ENCODE data around the gene CDK5. TPM values are rescaled to one million over a fixed set of nuclear protein-coding genes. Genes with fewer than 3 reads are reported as not detected.

Gene CDK5
- total and polyA plus RNA-seq, 2 of the 13 experiments (the other 11 are each of a cell fraction or from before 2014, with no cell fraction given), result 16.4 to 21.3 TPM

- no peak for TF ChIP-seq THRA (CRISPR knock-in tag; IDR thresholded peaks at IDR 0.05; ENCODE audit: borderline replicate concordance)
- peak; percentile 41; the same call in 1 of the 2 replicates for TF ChIP-seq TGIF2 (CRISPR knock-in tag; IDR thresholded peaks at IDR 0.05)
- TF ChIP-seq CC2D1A (CRISPR knock-in tag; IDR thresholded peaks at IDR 0.05), result no peak
- no peak for TF ChIP-seq ZBTB8A (CRISPR knock-in tag; IDR thresholded peaks at IDR 0.05; ENCODE audit: borderline replicate concordance, low read depth)
- 0 out of 2 replicates have a peak, but pooled peaks have one; percentile 14 for TF ChIP-seq TFDP1 (CRISPR knock-in tag; IDR thresholded peaks at IDR 0.05; ENCODE audit: borderline replicate concordance)
- TF ChIP-seq SNRNP70 (IDR thresholded peaks at IDR 0.05; ENCODE audit: low read depth, low read length), result no peak
- 0 out of 2 replicates have a peak, but pooled peaks have one; percentile 8 for TF ChIP-seq ZFP82 (CRISPR knock-in tag; IDR thresholded peaks at IDR 0.05; ENCODE audit: borderline replicate concordance)
- TF ChIP-seq HMGXB4 (CRISPR knock-in tag; IDR thresholded peaks at IDR 0.05; ENCODE audit: borderline replicate concordance in 1 of 2, low read depth in 1 of 2), result no peak
- no peak for TF ChIP-seq AHDC1 (CRISPR knock-in tag; IDR thresholded peaks at IDR 0.05; ENCODE audit: borderline replicate concordance)
- TF ChIP-seq DPF2 (CRISPR knock-in tag; IDR thresholded peaks at IDR 0.05; ENCODE audit: borderline replicate concordance, low read depth), result no peak
- no peak for TF ChIP-seq SKIL (CRISPR knock-in tag; IDR thresholded peaks at IDR 0.05; ENCODE audit: borderline replicate concordance)
- 0 out of 2 replicates have a peak, but pooled peaks have one; percentile 11 for TF ChIP-seq PPARG (CRISPR knock-in tag; conservative IDR thresholded peaks at IDR 0.05)
- TF ChIP-seq CREBL2 (CRISPR knock-in tag; IDR thresholded peaks at IDR 0.05; ENCODE audit: borderline replicate concordance), result no peak
These were observed 23.7 kb upstream of the CDK5 start (continued) for GRCh38 chr7:151081170-151082101.

Measured in HepG2 (cell line).